22Rv1 (cell line): ENCODE results near the gene NEDD4L.

Experiments
- H3K27ac ChIP-seq: fragments of 450-650 bp; 2 replicates; pipeline ENCODE4 v1.5.1; 2017
- CTCF ChIP-seq: fragments of 450-650 bp; IDR thresholded peaks from 2 replicates; pipeline ENCODE4 v1.5.1; 2017; ENCODE audit warnings: mild to moderate bottlenecking
- ZFX ChIP-seq: fragments of 450-650 bp; IDR thresholded peaks from 2 replicates; pipeline ENCODE4 v1.6.1; 2017; ENCODE audit warnings: antibody characterized with exemption, borderline replicate concordance

Gene NEDD4L

GRCh38 chr18:58103339-58103985 lies 59.4 kb downstream of the NEDD4L start:
- TF ChIP-seq ZFX (no peak), CTCF (no peak)

GRCh38 chr18:58104096-58104495 lies 60.1 kb downstream of the NEDD4L start:
- H3K27ac ChIP-seq = no peak overlapping the region
- TF ChIP-seq ZFX = no peak
- no peak for TF ChIP-seq CTCF

More at GRCh38 chr18:58103339-58103985, 59.4 kb downstream of the NEDD4L start:
- no peak overlapping the region for H3K27ac ChIP-seq

DNA sequence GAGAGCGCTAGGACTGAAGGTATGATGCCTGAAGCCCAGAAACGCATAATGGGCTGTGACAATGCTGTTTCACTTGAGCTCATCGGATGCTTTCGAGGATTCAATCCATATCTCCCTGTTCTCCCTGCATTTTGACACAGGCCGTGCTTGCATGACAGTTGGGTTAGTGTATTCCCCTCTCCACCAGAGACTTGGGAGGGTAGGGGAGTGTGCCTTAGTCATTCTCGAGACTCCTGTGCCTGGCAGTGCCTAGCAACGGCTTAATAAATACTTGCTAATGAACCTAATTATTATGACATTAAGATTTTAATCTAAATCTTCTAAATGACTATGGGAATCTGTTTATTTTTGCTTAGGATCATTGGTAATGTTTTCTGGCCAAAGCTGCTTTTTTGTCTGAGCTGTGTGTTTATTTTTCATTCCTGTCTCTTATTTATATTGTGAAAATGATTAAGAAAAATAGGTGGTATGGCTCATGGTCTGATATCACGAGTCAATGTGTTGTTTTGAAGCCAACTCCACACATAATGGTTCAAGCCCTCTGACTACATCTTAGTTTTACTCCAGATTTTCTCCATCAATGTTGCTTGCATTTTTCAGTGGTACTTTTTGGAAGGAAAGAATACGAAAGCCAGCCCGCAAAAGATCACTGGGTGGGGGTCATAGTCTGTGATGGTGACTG lies 61.3 kb downstream of the NEDD4L start:
- no peak overlapping the region for H3K27ac ChIP-seq
- no peak for TF ChIP-seq ZFX
- no peak for TF ChIP-seq CTCF

DNA sequence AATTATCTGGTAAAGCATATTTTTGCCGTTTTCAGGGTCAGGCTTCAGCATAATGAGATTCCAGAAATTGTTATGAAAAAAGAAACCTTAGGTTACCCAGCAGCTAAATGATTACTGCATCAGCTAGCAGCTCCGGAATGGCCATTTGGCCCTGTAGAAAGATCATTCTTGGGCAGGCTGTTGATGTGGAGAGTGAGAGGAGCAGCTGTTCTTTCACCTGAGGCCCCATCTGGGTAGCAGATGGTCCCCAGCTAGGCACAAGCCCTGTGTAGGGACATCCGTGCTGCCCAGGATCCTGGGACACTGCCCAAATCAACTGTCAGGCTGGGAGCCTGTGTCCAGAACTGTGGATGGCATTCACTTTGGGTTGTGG lies 61.8 kb downstream of the NEDD4L start:
- H3K27ac ChIP-seq = no peak overlapping the region
- TF ChIP-seq ZFX = no peak
- TF ChIP-seq CTCF = no peak

DNA sequence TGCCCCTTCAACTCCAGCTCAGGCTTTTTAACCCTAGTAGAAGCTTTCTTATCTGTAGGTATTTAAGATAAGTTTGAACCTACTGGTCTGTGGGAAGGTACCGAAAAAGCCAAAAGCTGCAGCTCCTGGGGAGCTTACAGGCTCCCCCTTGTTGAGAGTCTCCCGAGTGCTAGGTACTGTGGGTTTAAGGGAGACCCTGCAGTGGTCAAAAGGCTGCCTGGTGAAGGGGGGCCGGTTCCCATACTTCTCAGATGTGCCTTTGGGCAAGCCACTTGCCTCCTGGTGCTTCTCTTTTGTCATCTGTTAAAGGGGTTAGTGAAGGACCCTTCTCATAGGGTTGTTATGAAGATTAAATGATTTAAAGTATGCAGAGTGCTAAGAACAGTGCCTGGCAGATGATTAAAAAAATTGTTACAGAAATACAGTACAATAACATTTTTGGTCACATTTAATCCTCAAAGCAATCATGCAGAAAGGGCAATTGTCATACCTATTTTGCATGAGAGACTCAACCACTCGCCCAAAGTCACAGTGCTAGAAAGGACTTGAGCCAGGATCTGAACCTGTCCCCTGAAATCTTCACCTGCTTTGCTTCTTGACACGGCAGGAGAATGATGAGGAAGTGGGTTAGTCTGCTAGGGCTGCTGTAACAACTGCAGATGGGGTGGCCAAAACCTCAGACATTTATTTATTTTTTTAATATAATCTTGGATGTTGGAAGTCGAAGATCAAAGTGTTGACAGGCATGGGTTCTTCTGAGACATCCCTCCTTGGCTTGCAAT lies 62.5 kb downstream of the NEDD4L start:
- TF ChIP-seq ZFX (no peak), CTCF (no peak)
- H3K27ac ChIP-seq = no peak overlapping the region

DNA sequence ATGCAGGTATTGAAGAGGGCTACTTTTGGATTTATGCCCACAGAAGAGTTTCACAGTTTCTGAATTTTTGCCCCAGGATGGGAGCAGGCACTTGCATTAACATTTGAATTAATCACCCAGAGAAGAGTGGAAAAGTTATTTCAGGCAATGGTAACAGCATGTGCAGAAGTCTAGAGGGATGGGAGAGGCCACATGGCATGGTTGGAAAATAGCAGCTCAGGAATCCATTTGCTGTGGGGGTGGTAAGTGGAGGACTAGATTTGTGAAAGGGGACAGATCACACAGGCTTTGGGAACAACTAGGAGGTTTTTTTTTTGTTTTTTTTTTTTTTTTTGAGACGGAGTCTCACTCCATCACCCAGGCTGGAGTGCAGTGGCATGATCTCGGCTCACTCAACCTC lies 65.2 kb downstream of the NEDD4L start:
- TF ChIP-seq ZFX (no peak), CTCF (no peak)
- H3K27ac ChIP-seq = no peak overlapping the region

GRCh38 chr18:58110398-58110797 lies 66.4 kb downstream of the NEDD4L start:
- TF ChIP-seq CTCF = no peak
- TF ChIP-seq ZFX = no peak
- no peak overlapping the region for H3K27ac ChIP-seq
